GM21576 (cell line): ENCODE measurements around the gene TRPM5.

Source experiments
- ATAC-seq: cut with Tn5 transposase; IDR thresholded peaks from one replicate; pipeline ENCODE4 v1.9.1; 2021; ENCODE audit warnings: mild to moderate bottlenecking, moderate library complexity; ENCODE audit not compliant: unreplicated experiment

TRPM5 gene

DNA sequence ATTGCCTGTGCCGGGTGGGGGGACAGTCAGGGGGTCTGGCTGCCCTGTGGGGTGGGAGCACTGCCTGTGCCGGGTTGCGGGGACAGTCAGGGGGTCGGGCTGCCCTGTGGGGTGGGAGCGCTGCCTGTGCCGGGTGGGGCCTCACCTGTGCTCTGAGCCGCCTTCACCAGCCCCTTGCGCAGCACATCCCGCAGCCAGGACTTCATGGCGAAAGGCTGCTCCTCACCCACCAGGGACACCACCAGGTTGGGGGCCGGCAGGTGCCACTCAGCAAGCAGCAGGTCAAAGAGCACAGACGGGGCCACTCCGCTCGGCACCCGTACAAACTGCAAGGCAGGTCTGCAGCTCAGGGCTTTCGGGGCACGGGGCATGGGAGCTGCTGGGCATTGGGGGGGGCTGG lies 22.3 kb downstream of the TRPM5 start:
- ATAC-seq, result no peak

DNA sequence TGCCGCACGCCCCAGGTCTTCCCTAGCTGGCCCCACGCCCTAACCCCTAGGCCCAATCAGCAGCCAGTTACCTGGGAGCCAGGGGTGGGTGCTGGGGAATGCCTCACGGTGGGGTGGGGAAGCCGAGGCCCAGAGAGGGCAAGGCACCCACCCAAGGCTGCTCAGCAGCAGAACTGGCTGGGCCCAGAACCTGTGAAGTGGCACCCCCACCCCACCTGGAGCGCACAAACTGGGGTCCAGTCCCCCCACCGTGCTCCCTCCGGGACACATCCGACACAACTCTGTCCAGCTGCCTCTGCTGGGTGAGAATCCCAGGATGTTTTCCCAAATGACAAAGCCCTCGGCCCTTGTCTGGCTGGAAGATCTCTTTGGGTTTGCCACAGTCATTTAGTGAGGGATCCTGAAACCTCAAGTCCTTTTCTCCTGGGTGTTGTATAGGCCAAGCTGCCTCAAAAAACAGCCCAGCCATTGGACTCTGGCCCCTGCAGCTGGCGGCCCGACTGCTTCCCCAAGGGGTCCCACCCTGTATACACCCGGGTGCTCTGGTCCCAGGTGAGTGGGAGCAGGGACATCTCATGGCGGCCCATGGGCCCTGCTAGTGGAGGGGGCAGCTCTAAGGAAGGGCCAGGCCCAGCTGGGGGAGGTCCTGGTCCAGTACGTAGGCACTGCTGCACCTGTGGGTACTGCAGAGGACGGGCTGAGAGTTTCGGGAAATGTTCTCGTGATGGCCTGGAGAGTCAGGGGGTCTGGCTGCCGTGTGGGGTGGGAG lies 22.9 kb downstream of the TRPM5 start:
- ATAC-seq, result no peak

DNA sequence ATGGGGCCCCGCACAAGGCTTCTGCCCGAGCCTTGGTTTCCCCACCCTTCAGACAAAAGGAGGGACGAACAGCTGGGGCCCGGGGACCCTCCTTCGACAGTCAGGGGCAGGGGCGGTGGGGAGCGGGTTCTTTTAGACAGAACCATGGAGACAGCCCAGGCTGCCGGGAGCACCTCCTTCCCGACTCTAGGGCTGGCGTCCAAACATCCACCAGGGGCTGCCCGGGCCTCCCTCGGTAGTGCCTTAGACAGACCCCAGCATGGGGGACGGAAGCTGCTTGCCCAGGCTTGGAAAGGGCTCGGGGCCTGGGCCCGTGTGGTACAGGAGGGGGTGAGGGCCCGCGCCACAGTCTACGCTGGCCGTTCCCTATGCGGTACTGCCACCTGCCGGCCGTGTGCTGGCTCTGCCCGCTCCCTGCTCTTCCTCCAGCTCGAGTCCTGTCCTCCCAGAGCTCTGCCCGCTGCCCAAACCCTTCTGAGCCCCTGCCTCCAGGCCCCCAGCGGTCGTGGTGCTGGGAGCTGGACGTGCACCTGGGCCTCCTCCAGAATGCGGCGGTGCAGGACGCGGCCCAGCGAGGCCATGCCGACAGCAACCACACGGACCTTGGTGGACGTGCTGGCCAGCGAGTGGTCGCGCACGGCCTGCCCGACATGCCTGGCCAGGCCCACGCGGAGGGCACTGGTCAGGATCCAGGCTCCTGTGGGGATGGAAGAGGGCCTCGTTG lies 23.6 kb downstream of the TRPM5 start:
- peak; percentile 48 for ATAC-seq

DNA sequence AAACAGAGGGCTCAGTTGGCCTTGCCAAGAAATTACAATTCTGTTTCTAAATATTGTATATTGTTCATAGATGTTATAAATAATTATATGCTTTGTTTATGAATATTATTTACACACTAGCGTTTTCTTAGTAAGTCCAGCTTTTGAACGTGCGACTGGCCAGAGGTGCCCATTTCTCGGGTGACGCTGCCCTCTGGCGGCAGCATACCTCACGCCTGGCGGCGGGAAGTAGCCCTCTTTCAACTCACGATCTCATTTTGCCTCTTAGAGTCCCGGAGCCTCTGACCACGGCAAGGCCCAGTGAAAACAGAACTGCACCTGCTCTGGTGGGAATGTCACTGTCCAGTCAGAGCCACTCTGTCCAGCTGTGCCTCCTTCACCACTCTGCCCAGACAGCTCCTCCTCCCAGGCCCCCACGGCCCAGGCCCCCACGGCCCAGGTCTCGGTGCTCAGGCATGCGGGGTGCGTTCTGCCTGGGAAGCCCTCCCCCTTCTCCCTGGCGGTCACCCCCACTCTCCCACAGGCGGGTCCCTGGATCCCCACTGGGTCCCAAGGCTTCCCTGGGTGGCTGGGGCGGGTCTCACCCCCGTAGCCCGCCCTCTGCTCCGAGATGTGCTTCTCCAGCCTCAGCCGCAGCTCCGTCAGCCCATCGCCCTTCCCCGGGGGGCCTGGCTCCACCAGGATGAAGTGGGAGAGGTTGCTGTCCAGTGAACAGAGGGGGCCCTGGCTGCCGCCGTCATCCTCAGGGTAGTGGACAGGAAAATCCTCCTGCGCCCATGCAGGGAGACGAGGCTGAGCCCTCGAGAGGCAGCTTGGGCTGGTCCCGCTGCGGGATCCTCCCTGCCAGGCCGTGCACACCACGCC lies 24.4 kb downstream of the TRPM5 start:
- no peak for ATAC-seq

DNA sequence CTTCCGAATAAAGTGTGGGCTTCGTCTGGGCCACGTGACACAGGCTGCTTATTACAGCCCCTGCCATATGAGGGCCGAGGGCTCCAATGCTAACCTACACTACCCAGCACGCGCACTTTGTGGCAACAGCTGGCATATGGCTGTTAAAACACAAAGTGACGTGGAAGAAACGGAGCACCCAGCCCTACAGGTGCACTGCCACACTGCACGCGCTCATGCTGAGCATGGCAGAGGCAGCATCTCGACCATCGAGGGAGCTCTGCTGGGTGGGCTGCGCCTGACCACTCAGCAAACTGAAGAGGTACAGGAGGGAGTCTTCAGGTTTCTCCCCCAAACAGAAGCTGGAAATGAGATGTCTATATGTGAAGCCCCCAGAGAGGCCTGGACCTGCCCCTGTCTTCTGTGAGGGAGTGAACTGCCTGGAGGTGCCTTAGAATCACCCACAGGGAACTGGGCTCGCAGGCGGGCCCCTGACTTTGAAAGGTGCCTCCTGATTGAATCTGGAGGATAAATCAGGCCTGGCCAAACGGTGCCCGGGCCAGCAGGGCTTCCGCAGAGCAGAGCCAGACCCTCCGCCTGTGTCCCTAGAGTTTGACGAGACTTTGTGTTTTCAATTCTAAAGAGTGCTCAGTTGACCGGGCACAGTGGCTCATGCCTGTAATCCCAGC lies 25.5 kb downstream of the TRPM5 start:
- no peak for ATAC-seq

DNA sequence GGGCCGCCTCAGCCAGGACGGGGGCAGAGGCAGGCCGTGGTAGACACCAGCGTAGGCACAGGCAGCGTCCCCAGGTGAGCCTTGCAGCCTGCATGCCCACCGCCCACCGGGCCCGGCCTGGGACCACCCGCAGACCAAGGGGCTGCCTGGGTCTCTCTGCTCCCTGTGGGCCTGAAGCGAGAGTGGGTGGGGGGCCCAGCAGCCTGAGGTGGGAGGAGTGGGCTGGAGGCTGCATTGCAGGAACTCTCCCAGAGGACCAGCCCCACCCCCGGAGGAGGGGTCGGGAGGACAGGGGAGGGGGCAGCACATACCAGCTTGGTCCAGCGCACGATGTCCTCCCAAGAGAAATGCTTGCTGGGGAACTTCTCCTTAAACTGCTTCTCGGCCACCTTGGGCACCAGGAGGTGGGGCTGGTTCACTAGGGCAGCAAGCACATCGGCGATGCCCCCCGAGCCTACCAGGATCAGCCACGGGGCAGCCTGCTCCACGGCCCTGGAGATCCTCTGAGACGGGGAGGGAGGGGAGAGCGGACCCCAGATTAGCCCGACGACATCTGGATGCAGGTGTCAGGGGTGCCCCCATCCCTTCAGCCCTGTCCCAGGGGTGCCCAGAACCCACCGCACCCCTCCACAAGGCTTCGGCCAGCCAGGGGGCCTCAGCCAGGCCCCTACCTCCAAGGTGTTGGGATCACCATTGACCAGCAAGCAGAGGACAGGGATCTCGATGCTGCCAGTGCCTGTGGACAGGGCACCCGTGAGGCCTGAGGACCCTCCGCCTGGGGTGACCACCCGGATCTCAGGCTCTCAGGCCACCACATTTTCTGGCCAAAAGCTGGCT lies 26.2 kb downstream of the TRPM5 start:
- ATAC-seq, result no peak

DNA sequence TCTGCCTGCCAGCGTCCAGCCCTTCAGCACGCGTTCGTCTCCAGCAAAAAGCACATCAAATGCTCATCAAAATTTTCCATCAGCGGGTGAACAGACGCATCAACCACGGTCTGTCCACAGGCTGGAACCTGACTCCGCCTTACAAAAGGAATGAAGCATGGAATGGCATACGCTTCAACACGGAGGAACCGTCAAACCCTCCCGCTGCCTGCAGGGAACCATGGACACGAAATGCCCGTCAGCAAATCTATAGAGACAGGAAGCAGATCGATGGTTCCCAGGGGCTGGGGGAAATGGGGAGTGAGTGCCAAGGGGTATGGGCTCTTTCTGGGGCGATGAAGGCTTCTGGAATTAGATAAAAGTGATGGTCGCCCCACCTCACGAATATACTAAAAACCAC lies 27.5 kb downstream of the TRPM5 start:
- no peak for ATAC-seq

DNA sequence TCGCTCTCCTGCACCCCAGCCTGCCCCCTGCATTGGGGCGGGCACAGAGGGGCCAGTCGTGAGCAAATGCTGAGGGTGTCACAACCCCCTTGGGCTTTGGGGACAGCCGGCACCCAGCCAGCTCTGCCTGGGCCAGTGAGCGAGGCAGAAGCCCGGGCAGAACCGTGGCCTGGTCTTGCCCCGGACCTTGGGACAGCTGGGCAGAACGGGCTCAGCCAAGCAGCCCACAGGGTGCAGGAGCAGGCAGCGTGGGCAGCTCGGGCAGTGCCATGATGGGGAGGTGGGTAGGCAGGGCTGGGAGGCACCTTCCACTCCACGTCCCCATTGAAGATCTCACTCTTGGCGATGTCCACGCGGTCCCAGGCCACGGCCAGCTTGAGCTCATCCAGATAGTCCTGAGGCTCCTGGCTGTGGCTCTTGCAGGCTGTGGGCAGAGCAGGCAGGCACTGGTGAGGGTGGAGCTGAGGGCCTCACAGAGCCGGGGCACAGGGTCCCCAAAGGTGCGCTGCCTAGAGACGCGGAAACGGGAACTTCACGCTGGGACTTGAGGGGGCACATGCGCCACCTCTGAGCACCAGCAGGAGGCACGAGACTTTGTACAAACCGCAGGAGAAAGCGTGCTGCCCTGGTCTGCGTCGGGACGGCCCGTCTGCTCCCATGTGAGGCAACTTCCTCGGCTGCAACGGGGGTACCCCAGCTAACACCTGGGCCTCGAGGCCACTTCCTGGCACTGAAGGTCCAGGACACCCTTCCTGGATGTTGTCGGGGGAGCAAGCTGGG lies 28.5 kb downstream of the TRPM5 start:
- no peak for ATAC-seq

DNA sequence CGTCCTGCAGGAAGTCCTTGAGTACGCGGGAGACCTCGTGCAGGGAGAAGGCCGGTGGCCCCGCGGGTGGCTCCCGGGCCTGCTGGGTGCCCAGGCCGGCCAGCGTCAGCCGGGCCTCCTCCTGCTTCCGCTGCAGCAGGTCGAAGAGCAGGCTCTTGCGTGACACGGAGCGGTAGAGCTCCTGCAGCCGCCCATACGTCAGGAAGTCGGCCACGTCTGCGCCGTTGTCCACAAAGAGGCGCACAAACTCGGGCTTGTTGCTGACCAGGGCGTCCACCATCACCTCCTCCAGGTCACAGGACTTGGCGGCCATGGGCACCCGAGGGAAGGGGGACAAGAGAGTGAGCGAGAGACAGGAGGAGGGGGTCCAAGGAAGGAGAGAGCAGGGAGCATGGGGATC lies 29.1 kb downstream of the TRPM5 start:
- no peak for ATAC-seq

DNA sequence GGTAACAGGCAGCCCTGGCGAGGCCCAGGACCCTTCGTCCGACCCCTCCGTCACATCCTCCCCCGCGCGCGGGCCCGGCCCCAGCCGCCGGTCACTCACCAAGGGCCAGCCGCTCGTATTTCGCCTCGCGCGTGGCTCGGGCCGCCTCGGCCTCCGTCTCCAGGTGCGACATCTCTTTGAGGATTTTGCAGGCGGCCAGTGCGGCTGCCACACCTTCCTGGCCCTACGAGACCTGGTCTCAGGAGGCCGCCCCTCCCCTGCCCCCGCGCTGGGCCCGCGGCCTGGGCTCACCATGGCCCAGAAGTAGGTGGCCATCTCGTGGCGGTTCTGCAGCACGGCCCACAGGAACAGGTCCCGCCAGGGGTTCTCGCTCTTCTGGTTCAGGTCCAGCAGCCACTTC lies 29.7 kb downstream of the TRPM5 start:
- no peak for ATAC-seq

DNA sequence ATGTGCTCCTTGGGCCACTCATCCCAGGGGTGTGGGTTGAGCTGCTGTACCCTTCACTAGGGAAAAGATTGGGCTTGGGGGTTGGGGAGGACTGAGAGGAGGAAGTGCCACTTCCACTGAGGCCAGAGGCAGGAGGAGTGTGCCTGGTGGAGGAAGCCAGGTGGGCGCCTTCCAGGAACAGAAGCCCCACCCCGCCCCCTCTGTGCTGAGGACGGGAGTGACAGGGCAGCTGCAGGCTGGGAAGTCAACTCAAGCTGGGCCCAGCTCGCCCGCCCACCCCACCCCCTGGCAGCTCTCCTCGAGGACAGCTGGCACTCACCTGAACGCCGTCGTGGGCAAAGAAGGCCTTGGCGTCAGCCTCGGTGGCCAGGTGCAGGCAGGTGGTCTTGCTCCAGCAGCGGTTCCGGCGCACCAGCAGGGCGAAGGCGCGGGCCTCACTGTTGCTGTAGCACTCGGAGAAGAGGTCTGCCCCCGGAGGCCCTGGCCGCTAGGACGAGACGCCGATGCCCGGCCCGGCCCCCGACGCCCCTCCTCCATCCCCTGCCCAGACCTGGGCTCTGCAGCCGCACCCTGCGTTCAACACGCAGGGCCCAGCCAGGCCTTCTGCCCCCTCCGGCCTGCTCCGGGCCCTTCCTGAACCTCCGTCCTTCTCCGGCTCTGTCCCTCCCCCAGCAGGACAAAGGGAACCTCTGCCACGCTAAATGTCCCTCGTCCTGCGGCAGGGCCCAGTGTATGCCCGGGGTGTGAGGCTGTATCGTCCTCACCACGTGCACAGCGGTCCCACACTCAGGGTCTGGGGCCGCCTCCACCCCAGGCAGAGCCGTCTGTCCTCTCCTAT lies 30.4 kb downstream of the TRPM5 start:
- no peak for ATAC-seq

DNA sequence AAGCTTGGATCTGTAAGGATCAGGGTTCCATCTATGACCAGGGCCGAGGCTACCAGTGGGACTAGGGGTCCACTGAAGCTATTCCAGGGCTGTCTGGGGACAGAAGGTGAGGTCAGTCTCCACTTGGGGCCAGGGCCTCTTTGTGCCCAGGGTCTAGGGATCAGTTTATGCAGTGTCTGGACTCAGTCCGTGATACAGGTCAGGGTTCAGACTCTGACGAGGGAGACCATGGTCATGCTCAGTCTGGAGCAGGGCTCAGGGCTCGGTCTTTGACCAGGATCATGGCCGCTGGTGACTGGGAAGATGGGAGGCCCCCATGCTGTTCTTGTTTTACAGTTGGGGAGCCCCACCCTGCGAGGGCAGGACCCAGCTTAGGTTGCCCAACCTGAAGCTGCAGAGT lies 32.0 kb downstream of the TRPM5 start:
- ATAC-seq, result no peak

DNA sequence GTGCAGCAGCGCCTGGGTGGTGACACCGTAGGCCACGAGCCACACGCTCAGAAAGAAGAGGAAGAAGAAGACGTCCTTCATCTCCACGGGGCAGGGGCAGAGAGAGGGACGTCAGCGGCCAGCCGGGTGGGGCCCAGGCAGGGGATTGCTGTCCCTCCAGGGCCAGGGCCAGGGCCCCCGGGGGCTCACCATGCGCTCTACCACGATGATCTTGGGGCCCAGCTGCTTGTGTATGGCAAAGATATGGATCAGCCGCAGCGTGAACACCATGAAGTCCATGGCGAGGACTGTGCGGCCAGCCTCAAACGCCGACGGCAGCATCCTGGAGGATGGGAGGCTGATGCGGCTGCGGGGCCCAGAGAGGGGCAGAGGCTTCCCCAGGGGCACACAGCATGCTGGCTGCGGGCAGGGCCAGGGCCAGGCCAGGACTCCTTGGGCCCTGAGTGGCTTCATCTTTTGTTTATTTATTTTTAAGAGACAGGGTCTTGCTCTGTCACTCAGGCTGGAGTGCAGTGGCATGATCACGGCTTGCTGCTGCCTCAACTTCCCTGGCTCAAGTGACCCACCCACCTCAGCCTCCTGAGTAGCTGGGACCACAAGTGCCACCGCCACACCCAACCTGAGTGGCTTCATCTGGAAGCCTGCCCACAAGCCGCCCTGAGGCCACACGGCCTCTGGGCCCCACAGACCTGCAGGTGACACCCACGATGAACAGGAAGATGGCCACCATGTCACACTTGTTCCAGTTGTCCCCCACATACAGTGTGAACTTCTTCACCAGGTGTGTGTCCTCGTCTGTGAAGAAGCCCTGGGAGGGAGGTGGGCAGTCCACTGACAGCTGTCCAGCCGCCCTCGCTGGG lies 32.6 kb downstream of the TRPM5 start:
- no peak for ATAC-seq

DNA sequence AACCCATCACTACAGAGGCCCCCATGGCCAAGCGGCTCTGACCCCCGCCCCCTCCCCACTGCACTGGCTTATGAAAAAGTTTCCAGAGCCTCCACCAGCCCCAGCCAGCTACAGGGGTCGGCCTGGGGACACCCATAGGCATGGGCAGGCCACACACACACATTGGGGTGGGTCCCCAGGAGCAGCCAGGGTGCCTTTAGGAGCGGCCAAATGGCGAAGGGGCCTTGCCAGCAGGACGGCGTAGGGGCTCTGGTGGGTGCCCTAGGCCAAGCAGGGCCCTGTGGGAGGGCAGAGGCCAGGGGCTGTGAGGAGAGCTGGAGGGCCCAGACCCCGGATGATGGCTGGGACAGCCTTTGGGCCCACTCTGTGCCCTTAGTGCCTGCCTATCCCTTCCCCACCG lies 33.7 kb downstream of the TRPM5 start:
- ATAC-seq, result no peak

DNA sequence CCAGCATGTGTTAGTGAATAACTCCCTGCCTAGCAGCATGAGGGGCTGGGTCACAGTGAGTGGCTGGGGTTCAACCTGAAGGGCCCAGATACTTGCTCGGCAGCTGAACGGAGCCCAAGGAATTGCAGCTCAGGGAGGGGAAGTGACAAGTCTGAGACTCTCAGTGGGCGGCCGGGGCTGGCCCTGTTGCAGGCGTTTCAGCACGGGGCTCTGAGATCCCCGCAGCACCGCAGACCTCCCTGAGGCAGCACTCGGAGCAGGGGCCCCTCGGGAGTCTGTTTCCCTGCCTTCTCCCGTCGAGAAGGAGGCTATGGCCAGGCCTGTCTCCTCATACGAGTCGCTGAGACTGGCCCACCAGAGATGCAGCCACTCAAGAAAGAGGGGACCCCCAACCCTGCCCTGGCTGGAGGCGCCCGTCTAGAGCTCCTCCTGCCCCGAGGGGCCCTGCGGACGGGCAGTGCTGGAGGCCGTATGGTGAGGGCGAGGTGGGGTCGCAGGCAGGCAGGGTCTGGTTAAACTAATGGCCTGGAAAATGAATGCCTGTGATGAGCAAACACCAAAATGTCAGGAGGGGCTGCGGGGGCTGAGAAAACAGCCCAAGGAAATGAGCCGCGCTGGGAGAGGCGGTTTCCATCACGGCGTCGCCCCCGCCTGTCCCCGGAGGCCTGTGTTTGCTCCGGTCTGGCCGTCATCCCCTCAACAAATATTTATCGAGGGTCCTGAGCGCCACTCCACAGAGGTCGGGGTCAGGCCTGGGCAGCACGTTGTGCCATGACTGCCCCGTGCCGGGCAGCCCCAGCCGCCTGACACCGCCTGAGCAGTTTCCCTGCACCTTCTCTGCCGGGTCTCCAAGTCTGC lies 34.5 kb downstream of the TRPM5 start:
- no peak for ATAC-seq

DNA sequence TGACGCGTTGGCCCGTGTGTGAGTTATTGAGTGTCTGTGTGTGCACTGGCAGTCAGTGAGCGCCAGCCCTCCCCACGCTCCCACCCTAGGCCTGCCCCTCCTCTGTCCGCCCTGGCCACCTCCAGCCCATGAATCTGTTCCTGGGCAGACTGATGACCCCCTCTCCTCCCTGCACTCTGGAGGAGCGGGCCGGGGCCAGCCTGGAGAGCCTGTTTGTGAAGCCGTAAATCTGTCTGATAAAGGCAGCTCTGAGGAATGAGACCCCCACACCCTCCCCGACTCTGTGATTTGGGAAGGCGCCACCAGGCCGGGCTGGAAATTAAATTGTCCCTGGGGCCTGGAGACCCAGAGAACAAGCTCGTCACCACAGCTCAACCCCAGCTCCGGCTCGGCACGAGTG lies 35.2 kb downstream of the TRPM5 start:
- ATAC-seq, result no peak

DNA sequence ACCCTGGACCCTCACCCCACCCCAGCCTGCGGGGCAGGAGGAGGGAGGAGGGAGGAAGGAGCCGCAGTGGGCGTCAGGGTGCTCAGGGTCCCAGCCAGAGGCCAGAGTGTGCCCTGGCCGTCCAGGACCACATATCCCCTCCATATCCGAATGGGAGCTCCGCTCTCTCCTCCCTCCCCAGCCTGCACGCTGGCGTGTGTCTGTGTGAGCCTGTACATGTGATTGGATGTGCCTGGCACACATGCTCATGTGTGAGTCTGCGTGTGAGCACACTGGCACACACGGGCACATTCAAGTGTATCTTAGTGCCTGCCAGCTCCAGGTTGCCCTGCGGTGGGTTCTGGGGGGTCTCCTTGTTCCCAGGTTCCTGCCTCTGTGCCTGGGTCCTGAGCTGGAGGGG lies 35.6 kb downstream of the TRPM5 start:
- ATAC-seq, result no peak
